Tibial nerve (tissue), 4 donors: Measurements from ENCODE around the gene RGS3.

Experiments used
- CTCF ChIP-seq, 5 experiments: fragments of 200-600 bp in 3 of 5; fragments of 450-650 bp in 2 of 5; sonication (generic) in 3 of 5; IDR thresholded peaks; one replicate each; pipeline ENCODE4 v1.5.1; 2016 to 2019; ENCODE audit warnings: antibody characterized with exemption in 5 of 5, mild to moderate bottlenecking in 3 of 5, moderate library complexity in 2 of 5
- EP300 ChIP-seq, 2 donors: sonication (generic); formaldehyde crosslinking; IDR thresholded peaks; one replicate each; pipeline ENCODE4 v1.6.1; 2017; ENCODE audit warnings: antibody characterized with exemption in 2 of 2, mild to moderate bottlenecking in 1 of 2
- POLR2A ChIP-seq, 2 donors: fragments of 450-650 bp; IDR thresholded peaks; one replicate each; pipeline ENCODE4 v1.6.1; 2017; ENCODE audit warnings: antibody characterized with exemption in 2 of 2, mild to moderate bottlenecking in 2 of 2, moderate library complexity in 2 of 2

GRCh38 chr9:113522419-113522818 is 58.9 kb downstream of the RGS3 start:
- no peak for TF ChIP-seq CTCF (IDR thresholded peaks at IDR 0.05)
- no peak for TF ChIP-seq POLR2A (IDR thresholded peaks at IDR 0.05)
- no peak for TF ChIP-seq EP300 (IDR thresholded peaks at IDR 0.05)
